Ascending aorta (tissue), 2 donors: ENCODE results near the gene ATP6V1D. TPM values are rescaled to one million over a fixed set of nuclear protein-coding genes. Genes with fewer than 3 reads are reported as not detected.

ENCODE experiments used
- DNase-seq, 2 donors: peaks; one replicate each; pipeline ENCODE4 v3.0.0-alpha.2; 2019; ENCODE audit warnings: low spot score in 2 of 2
- H3K27ac ChIP-seq, 2 donors: fragments of 200-600 bp; sonication (generic); one replicate each; pipeline ENCODE4 v1.5.1; 2016 to 2017; ENCODE audit warnings: mild to moderate bottlenecking in 1 of 2
- H3K27me3 ChIP-seq: fragments of 200-600 bp; sonication (generic); one replicate; pipeline ENCODE4 v1.5.1; 2017
- H3K36me3 ChIP-seq, 2 donors: fragments of 200-600 bp; sonication (generic); one replicate each; pipeline ENCODE4 v1.5.1; 2016
- H3K4me1 ChIP-seq, 2 donors: fragments of 200-600 bp; sonication (generic); one replicate each; pipeline ENCODE4 v1.5.1; 2016 to 2017; ENCODE audit warnings: mild to moderate bottlenecking in 1 of 2
- H3K4me3 ChIP-seq, 2 donors: fragments of 200-600 bp; sonication (generic); one replicate each; pipeline ENCODE4 v1.5.1; 2016 to 2017; ENCODE audit warnings: mild to moderate bottlenecking in 1 of 2
- H3K9me3 ChIP-seq, 2 donors: fragments of 200-600 bp; sonication (generic); one replicate each; pipeline ENCODE4 v1.5.1; 2016
- CTCF ChIP-seq, 3 experiments: fragments of 200-600 bp in 2 of 3; fragments of 450-650 bp in 1 of 3; sonication (generic) in 2 of 3; IDR thresholded peaks; one replicate each; pipeline ENCODE4 v1.5.1; 2016 to 2019; ENCODE audit warnings: antibody characterized with exemption in 3 of 3, mild to moderate bottlenecking in 1 of 3, moderate library complexity in 1 of 3
- intact Hi-C: fragments of 100-400 bp; cut with DNase I; formaldehyde crosslinking; loops from one replicate; pipeline ENCODE4 v1.15.1; 2023
- total RNA-seq: library from RNA; depleted of rRNA; stranded (reverse); fragments of >200 nt; gene quantifications from one replicate; pipeline ENCODE4 v1.1.0, GENCODE V29; 2016

ATP6V1D gene
- total RNA-seq, 1 donor from 2014 or later = 27.6 TPM

GRCh38 chr14:67377916-67378315, 18.3 kb upstream of the ATP6V1D start:
- DNase-seq = no peak
- TF ChIP-seq CTCF (IDR thresholded peaks at IDR 0.05) = no peak
- H3K4me1 ChIP-seq = no peaks in the 10 kb centered on the region
- no peak overlapping the region for H3K27ac ChIP-seq
- no peaks in the 10 kb centered on the region for H3K27me3 ChIP-seq
- no peak overlapping the region for H3K4me3 ChIP-seq
- H3K9me3 ChIP-seq = no peaks in the 10 kb centered on the region
- intact Hi-C loops = no loop called here
- peaks cover 57 to 79% of the 10 kb centered on the region in 2 donors for H3K36me3 ChIP-seq

- Histone ChIP-seq H3K27me3 (no peaks in the 10 kb centered on the region), H3K36me3 (peaks cover 59 to 80% of the 10 kb centered on the region in 2 donors), H3K4me3 (no peak overlapping the region), H3K27ac (no peak overlapping the region), H3K9me3 (no peaks in the 10 kb centered on the region), H3K4me1 (no peaks in the 10 kb centered on the region)
- TF ChIP-seq CTCF (IDR thresholded peaks at IDR 0.05) = no peak
- DNase-seq = no peak
- intact Hi-C loops = no loop called here
Observed at GRCh38 chr14:67373347-67373746, 13.7 kb upstream of the ATP6V1D start.

- Histone ChIP-seq H3K36me3 (peaks cover 61 to 80% of the 10 kb centered on the region in 2 donors), H3K4me1 (no peaks in the 10 kb centered on the region), H3K27me3 (no peaks in the 10 kb centered on the region), H3K27ac (no peak overlapping the region), H3K9me3 (no peaks in the 10 kb centered on the region), H3K4me3 (no peak overlapping the region)
- intact Hi-C loops = no loop called here
- no peak for DNase-seq
- TF ChIP-seq CTCF (IDR thresholded peaks at IDR 0.05) = no peak
Observed at GRCh38 chr14:67372833-67373232, 13.2 kb upstream of the ATP6V1D start.

- no peaks in the 10 kb centered on the region for H3K9me3 ChIP-seq
- DNase-seq = no peak
- peaks cover 63 to 80% of the 10 kb centered on the region in 2 donors for H3K36me3 ChIP-seq
- H3K4me1 ChIP-seq = no peaks in the 10 kb centered on the region
- H3K27ac ChIP-seq = no peak overlapping the region
- TF ChIP-seq CTCF (IDR thresholded peaks at IDR 0.05) = no peak
- no peak overlapping the region for H3K4me3 ChIP-seq
- intact Hi-C loops = no loop called here
- H3K27me3 ChIP-seq = no peaks in the 10 kb centered on the region
Observed at GRCh38 chr14:67371247-67372148, 11.9 kb upstream of the ATP6V1D start.

- no peak overlapping the region for H3K27ac ChIP-seq
- intact Hi-C loops = no loop called here
- H3K4me3 ChIP-seq = no peak overlapping the region
- no peaks in the 10 kb centered on the region for H3K9me3 ChIP-seq
- DNase-seq = no peak
- no peak for TF ChIP-seq CTCF (IDR thresholded peaks at IDR 0.05)
- H3K36me3 ChIP-seq = peaks cover 67 to 80% of the 10 kb centered on the region in 2 donors
- no peaks in the 10 kb centered on the region for H3K4me1 ChIP-seq
- H3K27me3 ChIP-seq = no peaks in the 10 kb centered on the region
Observed at GRCh38 chr14:67370830-67371229, 11.2 kb upstream of the ATP6V1D start.
